ENCODE measurements around the gene GPR62.
A peak's percentile ranks its signal among the peaks of the same experiment; 100 is the strongest.

DNA sequence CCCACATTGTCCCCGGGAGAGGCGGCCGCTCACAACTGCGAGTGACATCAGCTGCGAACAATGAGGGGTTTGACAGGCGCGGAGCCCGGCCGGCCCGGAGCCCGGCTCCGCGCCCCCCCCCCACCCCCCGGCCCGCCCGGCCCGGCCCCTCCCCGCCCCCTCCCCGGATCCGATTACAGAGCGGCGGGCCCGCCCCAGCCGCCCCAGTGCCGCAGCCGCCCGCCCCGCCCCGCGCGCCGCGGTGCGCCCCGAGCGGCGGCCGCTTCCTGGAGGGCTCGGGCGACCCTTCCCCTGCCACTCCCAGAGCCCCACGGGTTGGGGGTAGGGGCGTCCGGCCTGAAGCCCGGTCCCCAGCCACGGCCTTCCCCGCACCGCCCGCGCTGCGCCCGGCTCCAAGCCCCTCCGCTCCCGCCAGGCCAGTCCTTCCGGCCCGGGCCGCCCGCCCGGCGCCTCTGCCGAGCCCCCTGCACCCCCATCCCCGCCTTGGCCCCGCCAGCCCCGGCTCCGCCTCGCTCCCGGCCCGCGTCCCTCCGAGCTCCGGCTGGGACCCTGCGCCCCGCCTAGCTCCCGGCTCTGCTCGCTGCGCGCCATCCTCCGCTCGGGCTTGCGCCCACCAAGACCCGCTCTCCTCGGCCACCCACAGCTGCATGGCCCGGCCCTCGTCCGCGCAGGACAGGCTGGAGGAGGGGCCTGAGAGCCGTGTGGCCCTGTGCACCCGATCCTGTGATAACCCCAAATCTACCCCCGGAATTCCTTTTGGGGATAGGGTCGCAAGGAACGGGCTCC lies 12.4 kb downstream of the GPR62 start, which contains the start of gene PCBP4:
- TF ChIP-seq, protein P1, sequence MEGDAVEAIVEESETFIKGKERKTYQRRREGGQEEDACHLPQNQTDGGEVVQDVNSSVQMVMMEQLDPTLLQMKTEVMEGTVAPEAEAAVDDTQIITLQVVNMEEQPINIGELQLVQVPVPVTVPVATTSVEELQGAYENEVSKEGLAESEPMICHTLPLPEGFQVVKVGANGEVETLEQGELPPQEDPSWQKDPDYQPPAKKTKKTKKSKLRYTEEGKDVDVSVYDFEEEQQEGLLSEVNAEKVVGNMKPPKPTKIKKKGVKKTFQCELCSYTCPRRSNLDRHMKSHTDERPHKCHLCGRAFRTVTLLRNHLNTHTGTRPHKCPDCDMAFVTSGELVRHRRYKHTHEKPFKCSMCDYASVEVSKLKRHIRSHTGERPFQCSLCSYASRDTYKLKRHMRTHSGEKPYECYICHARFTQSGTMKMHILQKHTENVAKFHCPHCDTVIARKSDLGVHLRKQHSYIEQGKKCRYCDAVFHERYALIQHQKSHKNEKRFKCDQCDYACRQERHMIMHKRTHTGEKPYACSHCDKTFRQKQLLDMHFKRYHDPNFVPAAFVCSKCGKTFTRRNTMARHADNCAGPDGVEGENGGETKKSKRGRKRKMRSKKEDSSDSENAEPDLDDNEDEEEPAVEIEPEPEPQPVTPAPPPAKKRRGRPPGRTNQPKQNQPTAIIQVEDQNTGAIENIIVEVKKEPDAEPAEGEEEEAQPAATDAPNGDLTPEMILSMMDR (conservative IDR thresholded peaks at IDR 0.05; ENCODE audit: low read length), result no peak
- 0 out of 2 replicates have a peak, but pooled peaks have one; percentile 80 for TF ChIP-seq EZH2phosphoT487 (IDR thresholded peaks at IDR 0.05; ENCODE audit: borderline replicate concordance, low read depth, low read length)

All from OCI-LY7 (cell line).